CD4-positive, alpha-beta T cell treated with Interleukin-6 for 4 hours (primary cell): ENCODE data around the gene CNKSR2.

ENCODE experiments used
- DNase-seq: peaks from one replicate; pipeline ENCODE4 v3.0.0-alpha.2; 2020; ENCODE audit warnings: mixed read lengths

The CNKSR2 gene

GRCh38 chrX:21683941-21684340 lies 309.7 kb downstream of the CNKSR2 start:
- no peak for DNase-seq

- no peak for DNase-seq
Measured at GRCh38 chrX:21691512-21692018, 317.3 kb downstream of the CNKSR2 start.

DNA sequence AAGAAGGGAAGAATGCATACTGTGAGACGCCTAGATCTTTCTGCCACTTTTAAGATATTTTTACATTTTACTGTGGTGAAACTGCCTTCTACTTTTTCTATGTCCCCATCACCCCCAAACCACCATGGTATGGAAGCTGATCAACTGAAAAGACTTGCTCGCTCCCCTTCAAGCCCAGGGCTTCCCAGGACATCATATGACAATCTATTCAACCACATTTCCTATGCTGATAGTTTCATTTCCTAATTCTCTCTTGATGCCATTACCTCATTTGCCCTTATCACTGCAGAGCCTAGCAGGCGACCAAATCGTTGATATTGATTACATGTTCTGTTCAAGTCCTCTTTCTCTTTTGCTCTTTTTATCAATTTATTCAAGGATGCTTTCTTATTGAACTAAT lies 324.1 kb downstream of the CNKSR2 start:
- DNase-seq, result no peak

DNA sequence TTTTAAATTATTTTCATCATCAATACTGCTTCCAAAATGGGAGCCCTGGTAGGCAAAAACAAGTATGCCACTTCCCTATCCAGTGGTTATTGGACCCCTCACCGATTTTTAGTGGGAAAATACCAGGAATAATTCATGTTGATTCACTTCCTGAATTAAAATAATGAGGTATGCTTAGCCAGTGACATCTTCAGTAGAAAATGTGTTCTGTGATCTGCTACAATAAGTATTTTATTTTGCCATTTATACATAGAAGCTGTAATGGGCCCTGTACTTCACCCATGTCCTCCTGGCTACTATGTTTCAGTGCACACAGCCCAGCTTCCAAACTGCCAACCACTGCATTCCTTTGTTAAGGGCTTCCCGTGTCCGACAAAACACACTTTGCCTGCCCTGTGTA lies 324.9 kb downstream of the CNKSR2 start:
- DNase-seq, result no peak

DNA sequence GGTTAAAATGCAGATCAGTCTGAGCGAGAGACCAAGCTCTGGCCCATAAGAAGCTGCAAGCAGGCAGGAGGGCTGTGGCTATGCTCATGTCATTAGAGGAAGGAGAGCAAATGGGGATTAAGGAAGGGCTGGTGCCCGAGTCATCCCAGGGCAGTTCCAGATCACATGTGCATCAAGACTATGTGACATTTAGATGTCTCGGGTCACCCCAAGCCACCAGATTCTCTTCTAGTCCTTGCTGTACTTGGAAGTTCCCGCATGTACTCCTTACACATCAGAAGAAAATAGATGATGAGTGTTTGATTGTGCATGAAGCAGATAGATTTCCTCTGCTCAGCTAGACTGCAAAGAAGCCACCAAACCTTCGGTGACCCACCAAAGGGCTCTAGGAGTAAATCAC lies 326.1 kb downstream of the CNKSR2 start:
- no peak for DNase-seq

DNA sequence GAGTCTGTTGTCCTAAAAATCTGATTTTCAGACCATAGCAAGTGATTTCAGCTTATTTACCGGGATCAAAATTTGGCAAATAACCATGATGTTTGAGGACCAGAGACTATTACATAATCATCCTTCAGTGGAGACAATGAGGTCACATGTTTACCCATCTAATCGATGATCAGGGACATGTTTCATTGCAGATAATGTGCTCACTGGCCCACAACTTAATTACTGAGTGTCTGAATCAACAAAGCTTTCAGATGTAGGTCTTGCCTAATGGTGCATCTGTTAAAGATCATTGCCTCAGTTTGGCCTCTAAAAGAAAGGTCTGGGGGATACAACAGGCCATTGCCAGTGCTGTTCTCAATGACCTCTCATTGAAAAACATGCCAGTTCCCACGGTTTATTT lies 326.7 kb downstream of the CNKSR2 start:
- no peak for DNase-seq

- DNase-seq, result no peak
Measured at GRCh38 chrX:21702725-21703124, 328.5 kb downstream of the CNKSR2 start.
